GM21528 (cell line): ENCODE data around the gene CTDP1.
"Not testable (repeated sequence)": the region's sequence is repeated elsewhere in the genome, so short reads cannot be mapped to it uniquely, and the experiment has no call there.

Experiments used
- ATAC-seq: cut with Tn5 transposase; IDR thresholded peaks from one replicate; pipeline ENCODE4 v1.9.1; 2021; ENCODE audit warnings: mild to moderate bottlenecking, moderate library complexity; ENCODE audit not compliant: unreplicated experiment, low FRiP score

CTDP1 gene

DNA sequence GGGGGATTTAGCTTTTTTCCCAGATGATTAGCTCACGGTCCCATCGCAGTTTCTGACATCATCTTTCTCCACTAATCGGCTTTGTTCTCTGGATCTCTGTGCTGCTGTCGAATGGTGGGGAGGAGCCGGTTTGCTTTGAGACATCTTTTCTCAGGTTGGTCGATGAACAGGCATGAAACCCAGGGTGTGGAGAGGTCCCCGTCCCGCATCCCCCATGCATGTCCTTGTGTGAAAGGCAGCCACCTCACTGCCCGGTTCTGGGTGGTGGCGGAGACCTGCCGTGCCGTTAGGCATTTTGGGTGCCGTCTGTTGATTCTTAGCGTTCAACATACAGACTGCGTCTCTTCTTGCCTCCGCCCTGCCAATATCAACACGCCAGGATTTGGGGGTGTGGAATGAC, 57.8 kb downstream of the CTDP1 start:
- no peak for ATAC-seq

- ATAC-seq = no peak
These were observed 58.4 kb downstream of the CTDP1 start for GRCh38 chr18:79738041-79738461.

- ATAC-seq = no peak
These were observed 59.2 kb downstream of the CTDP1 start for GRCh38 chr18:79738581-79739439.

GRCh38 chr18:79739440-79739778, 59.8 kb downstream of the CTDP1 start:
- ATAC-seq = no peak

- not testable (repeated sequence) for ATAC-seq
These were observed 60.4 kb downstream of the CTDP1 start for GRCh38 chr18:79740047-79740446.

DNA sequence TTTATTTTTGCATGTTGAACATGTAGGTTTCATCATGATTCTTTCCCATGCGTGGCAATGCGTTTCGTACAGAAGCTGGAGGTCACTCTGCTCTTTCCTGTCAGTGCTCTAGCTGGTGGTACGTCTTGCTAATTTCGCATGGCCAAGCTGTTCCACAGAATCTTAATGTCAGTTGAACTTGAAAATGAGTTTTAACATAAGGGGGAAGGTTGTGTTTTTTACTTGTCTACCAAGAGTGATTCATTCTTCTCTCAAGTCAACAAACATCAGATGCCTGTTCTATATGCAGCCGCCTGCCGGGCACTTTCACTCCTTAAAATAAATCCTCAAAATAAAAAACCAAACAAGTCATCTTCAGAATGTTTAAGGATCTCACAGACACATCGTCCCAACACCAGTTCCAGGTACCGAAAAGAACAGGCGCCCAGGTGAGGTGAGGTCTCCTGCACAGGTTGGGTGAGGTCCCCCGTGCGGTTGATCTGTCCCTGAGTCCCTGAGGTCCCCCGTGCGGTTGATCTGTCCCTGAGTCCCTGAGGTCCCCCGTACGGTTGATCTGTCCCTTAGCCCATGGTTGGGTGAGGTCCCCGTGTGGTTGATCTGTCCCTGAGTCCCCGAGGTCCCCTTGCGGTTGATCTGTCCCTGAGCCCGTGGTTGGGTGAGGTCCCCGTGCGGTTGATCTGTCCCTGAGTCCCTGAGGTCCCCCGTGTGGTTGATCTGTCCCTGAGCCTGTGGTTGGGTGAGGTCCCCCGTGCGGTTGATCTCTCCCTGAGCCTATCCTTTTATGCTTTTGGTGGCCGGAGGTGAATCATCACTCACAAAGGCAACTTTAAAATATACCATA, 61.1 kb downstream of the CTDP1 start:
- no peak for ATAC-seq

- no peak for ATAC-seq
These were observed 61.7 kb downstream of the CTDP1 start for GRCh38 chr18:79741362-79741700.

GRCh38 chr18:79742076-79742475, 62.5 kb downstream of the CTDP1 start:
- ATAC-seq = no peak

- ATAC-seq = no peak
These were observed 65.0 kb downstream of the CTDP1 start for GRCh38 chr18:79744625-79745024.

DNA sequence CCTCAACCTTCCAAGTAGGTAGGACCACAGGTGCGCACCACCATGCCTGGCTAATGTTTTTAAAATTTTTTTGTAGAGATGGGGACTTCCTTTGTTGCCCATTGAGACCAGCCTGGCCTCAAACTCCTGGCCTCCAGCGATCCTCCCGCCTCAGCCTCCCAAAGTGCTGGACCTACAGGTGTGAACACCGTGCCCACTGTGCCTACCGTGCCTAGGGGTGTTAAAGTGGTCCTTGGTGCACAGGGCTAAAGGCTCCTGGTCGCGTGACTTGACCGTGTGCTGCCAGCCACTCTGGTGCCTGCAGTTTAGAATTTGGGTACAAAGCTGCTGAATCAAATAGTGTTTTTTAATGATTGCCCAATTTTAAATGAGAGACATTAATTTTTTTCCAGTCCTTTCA, 67.1 kb downstream of the CTDP1 start:
- ATAC-seq = no peak

DNA sequence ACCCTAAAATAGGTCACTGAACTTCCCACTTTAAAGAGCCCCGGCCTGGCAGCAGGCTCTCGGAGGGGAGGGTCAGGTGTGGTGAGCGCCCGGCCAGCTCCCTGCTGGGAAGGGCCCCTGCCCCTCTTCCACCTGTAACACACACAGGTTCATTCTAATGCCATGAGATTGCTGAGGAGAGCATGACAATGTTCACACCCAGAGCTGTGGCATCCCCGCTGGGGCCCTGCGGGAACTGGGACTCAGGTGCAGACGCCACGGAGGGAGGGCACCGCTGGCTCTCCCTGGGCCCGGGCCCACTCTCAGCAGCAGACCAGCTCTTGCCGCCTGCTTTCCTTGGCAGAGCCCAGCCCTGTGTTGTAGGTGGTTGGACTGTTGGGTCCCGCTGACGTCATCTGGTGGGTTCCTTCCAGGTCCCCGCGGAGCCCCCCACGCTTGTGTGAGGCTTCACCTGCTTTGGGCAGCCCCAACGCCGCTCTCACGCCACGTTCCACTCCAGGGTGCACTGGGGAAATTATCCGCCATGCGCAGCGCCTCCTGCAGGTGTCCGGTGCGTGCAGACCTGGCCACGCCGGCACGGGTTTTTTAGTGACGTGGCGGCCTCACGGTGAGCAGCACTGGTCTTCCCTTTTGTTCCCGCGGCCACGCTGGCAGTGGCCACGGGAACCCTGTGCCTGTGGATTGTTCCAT, 67.7 kb downstream of the CTDP1 start:
- ATAC-seq = no peak

DNA sequence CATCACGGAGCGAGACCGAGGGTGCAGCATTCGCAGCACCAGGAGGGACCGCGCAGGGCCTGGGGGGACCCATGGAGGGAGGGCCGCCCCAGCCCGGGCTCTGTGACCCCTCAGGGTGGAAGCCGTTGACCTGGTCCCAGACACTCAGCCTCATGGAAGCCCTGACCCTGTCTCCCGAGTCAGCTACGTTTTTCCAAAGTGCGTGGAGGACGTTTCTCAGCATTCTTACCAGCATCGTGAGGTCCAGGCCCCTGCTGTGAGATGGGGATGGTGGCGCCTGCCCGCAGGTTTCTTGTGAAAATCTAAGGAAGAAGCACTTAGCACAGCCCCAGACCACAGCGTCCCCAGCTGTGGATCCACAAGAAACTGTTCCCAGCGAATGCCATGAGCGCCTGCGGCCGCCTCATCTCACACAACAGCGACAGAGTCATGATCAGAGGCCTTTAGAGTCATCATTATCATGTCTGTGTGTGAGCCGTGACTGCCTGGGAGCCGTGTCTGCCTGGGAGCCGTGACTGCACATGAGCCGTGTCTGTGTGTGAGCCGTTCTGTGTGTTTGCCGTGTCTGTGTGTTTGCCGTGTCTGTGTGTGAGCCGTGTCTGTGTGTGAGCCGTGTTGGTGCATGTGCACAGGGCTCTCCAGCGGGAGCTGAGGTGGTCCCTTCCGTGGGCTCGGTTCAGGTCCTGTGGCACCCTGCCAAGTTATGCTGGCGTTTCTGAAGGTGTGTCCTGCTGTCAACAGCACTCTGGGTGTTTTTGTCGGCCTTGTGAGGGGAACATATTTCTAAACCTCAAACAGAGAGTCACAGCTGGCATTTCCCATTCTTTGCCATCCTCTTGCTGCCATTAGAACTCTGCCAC, 68.9 kb downstream of the CTDP1 start:
- no peak for ATAC-seq

GRCh38 chr18:79749251-79750191, 69.9 kb downstream of the CTDP1 start:
- ATAC-seq = no peak

- no peak for ATAC-seq
These were observed 71.5 kb downstream of the CTDP1 start for GRCh38 chr18:79750980-79751571.

DNA sequence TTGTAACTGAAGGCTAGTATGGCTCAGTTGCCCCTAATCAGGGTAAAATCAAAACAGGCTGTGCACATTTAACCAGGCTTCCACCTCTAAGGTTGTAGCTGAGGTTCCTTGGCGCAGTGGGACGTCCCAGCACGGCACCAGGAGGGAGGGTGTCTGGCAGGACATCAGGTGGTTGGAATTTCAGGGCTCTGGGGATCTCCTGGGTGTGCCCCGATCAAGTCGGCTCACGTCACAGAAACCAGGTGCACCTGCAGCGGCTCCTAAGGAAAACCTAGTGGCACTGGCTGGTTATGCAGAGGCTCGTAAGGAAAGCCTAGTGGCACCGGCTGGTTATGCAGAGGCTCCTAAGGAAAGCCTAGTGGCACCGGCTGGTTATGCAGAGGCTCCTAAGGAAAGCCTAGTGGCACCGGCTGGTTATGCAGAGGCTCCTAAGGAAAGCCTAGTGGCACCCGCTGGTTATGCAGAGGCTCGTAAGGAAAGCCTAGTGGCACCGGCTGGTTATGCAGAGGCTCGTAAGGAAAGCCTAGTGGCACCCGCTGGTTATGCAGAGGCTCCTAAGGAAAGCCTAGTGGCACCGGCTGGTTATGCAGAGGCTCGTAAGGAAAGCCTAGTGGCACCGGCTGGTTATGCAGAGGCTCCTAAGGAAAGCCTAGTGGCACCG, 72.4 kb downstream of the CTDP1 start:
- not testable (repeated sequence) for ATAC-seq

DNA sequence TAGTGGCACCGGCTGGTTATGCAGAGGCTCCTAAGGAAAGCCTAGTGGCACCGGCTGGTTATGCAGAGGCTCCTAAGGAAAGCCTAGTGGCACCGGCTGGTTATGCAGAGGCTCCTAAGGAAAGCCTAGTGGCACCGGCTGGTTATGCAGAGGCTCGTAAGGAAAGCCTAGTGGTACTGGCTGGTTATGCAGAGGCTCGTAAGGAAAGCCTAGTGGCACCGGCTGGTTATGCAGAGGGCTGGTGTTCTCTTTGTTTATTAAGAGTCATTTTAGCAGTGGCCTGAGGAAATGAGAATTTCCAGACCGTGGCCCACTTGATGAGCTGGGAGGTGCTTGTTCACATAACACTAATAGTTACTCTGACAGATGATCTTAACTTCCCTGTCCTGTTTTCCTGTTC, 73.3 kb downstream of the CTDP1 start:
- ATAC-seq = not testable (repeated sequence)

- ATAC-seq = no peak
These were observed 73.8 kb downstream of the CTDP1 start for GRCh38 chr18:79753391-79753851.
